GM12873 (cell line): ENCODE results near the gene BLOC1S5.

ENCODE experiments used
- TF ChIP-seq, protein P1 (sequence below): IDR thresholded peaks from 2 replicates; pipeline ENCODE4 v1.5.1; 2012; ENCODE audit warnings: low read depth, mild to moderate bottlenecking, moderate library complexity, low read length, control low read depth; ENCODE audit not compliant: insufficient read depth; ENCODE audit errors: missing control alignments

BLOC1S5 gene

DNA sequence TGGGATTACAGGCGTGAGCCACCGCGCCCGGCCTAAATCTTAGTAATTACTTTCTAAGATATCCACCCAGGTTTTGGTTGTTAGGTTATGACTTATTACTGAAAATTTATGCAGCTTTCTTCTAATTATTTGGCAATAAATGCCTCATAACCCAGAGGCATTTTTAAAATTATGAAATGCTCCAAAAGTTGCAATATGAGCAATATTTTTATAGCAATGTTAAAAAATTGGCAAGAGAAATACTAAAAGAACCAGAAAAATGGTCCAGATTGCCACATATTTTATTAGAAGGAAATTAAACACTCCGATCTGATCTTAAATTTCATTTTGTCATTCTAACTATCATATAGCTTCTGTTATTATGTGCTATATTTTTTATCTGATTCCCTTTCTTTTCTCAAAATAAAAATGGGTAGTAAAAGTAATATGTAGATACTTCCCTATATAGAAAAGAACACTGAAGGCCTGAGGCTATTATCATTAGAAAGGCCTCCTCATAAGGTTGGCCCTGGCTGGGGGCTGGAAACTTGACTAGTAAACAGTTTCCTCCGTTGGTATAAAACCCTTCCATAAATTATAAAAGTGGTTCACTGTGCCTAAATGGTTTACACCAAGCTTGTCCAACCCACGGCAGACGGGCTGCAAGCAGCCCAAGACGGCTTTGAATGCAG is 22.1 kb downstream of the BLOC1S5 start:
- TF ChIP-seq, protein P1, sequence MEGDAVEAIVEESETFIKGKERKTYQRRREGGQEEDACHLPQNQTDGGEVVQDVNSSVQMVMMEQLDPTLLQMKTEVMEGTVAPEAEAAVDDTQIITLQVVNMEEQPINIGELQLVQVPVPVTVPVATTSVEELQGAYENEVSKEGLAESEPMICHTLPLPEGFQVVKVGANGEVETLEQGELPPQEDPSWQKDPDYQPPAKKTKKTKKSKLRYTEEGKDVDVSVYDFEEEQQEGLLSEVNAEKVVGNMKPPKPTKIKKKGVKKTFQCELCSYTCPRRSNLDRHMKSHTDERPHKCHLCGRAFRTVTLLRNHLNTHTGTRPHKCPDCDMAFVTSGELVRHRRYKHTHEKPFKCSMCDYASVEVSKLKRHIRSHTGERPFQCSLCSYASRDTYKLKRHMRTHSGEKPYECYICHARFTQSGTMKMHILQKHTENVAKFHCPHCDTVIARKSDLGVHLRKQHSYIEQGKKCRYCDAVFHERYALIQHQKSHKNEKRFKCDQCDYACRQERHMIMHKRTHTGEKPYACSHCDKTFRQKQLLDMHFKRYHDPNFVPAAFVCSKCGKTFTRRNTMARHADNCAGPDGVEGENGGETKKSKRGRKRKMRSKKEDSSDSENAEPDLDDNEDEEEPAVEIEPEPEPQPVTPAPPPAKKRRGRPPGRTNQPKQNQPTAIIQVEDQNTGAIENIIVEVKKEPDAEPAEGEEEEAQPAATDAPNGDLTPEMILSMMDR = no peak

DNA sequence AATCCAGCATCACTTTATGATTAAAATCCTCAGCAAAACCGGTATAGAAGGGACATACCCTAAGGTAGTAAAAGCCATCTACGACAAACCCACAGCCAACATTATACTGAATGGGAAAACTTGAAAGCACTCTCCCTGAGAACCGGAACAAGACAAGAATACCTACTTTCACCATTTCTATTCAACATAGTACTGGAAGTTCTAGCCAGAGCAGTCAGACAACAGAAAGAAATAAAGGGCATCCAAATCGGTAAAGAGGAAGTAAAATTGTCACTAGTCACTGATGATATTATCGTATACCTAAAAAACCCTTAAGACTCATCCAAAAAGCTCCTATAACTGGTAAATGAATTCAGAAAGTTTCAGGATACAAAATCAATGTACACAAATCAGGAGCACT is 33.3 kb downstream of the BLOC1S5 start:
- TF ChIP-seq, protein P1 = no peak

DNA sequence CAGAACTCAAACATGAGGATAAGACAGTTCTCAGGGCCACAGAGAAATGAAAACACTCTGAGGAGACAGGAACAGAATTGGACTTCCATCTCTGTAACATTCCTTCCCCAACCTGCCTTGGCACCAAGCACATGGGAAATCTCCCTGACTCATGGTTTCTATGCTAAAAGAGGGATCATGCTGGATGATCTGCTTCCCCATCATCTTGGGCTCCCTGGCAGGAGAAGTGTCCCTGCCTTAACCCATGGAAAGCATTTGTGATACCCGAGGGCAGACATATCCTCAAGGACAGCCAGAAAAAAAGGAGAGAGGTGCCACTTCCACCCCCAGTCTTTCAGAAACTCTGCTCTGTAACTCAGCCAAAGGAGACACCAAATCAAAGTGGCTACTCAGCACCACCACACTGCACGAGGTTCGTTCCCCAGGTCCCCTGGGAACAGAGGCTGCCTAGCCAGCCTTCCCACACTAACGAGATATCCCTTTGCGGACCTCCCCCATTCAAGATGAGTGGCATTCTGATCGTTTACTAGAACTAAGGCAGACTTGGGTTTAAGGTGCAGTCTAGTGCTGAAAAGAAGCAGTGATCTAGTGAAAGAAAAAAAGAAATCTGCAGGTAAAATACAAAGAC is 34.8 kb downstream of the BLOC1S5 start:
- TF ChIP-seq, protein P1 = no peak

DNA sequence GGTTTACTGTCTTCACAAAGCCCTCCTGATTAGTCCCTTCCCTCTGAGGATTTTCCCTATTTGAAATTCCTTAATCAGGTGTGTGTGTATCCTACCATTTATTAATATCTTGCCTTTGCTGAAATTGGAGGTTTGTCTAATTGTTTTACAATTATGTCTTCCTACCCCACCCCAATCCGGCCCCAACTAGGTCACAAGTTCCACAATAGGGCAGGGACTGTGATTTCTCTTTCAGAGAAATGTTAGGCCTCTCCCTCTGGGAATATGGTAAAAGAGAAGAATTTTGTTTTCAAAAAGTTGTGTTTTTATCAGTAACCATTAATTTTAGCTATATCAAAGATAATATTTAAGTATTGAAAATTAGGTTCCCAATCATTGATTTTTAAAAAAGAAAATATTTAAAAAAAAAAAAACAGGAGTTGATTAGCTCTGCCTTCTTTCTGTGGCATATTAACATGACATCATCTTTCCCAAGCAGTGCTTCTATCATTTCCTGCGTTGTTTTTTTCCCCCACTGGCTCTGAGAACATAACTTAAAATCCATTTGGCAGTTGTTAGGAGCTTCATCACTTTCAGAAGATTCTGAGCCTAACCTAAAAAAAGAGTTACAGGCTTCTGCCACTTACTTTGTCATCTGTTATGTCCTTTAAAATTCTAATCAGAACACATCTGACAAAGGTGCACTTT is 36.1 kb downstream of the BLOC1S5 start:
- TF ChIP-seq, protein P1 = no peak

DNA sequence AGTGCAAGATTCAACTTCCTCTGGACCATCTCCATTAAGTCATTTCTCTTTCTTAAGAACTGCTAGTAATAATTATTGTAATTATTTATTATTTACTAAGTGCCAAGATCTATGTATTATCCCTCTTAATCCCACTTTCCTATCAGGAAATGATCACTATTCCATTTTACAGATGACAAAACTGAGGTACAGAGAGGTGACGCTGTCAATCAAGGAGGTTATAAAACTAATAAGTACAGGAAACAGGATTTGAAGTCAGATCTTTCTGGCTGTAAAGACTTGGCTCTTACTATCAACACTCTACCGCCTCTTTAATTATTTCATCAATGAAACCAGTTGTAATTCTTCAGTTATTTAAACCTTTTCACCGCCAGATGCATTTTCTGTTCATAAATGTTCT is 37.4 kb downstream of the BLOC1S5 start:
- TF ChIP-seq, protein P1 = no peak

DNA sequence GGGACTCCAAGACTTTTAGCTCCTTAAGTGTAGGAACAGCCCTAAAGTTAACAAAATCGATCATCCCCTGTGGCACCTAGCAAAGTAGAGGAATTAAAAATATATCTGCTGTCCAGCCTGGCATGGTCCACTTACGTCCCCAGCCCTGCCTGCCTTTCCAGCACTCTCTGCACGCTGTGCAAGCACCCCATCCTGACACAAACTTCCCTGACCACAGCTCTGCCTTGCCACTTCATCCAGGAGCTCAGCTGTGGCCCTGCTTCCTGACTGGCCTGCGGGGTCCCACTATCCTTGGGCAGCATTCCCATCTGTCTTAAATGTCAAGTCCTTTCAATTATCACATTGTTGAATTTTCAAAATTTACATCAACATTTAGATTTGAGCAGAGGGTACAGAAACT is 39.0 kb downstream of the BLOC1S5 start:
- TF ChIP-seq, protein P1 = no peak

DNA sequence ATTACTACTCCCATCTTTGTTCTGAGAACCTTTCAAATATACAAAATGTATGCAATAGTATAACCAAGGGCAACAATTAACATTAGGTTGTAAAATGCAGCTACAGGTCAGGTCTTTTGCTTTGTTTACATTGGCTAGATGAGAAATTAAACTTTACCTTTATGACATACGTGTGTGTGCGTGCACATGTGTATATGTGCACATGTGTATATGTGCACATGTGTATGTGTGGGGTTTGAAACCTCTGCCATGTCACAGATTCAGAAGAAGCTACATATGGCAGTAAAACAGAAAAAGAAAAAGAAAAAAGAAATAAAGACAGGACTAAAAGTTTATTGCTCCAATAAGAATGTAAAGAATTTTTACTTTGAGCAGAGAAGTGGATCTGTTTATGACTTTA is 40.6 kb downstream of the BLOC1S5 start:
- TF ChIP-seq, protein P1 = no peak
